GM18867 (cell line): ENCODE data around the gene ROBO1.

Source experiments
- ATAC-seq: cut with Tn5 transposase; IDR thresholded peaks from one replicate; pipeline ENCODE4 v1.9.1; 2021; ENCODE audit warnings: mild to moderate bottlenecking, moderate library complexity; ENCODE audit not compliant: unreplicated experiment

Gene ROBO1

GRCh38 chr3:79478620-79479019, 289.2 kb downstream of the ROBO1 start:
- no peak for ATAC-seq

GRCh38 chr3:79477242-79477641, 290.6 kb downstream of the ROBO1 start:
- ATAC-seq = no peak

- ATAC-seq = no peak
These were observed 293.8 kb downstream of the ROBO1 start for GRCh38 chr3:79473993-79474392.

DNA sequence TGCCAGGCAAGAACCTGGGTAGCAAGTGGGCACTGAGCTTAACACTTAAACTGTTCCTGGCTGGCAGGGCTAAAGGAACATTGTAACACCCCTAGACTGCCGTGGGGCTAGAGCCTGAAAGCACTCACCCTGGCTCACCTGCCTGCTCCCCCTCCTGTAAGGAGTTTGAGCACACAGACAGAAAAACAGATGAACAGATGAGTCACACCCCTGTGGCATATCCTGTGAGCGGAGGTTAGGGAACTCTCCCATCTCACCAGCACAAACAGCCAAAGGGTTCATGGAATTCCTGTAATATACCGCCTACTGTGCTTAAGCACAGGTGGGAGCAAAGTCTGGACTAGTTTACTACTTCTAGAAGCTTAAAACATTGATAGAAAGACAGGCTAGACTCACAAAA, 300.1 kb downstream of the ROBO1 start:
- no peak for ATAC-seq

GRCh38 chr3:79461129-79461792, 306.5 kb downstream of the ROBO1 start:
- no peak for ATAC-seq

DNA sequence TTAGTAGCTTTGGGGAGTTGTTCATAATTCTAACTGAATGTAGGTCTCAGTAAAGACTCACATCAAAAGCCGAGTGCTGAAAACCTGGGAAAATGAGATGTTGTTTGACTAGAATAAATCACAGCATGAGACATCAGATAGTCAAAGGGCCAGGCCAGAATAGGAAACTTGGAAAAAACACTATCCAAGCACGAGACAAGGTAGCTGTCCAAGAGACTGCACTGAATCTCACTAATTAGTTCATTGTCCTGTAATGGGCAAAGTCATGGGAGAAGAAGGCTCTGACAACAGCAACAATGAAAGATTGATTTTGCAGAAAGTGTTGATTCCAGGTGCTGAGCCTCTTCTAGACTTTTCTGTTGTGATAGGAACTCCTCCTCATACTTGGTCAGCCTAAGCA, 314.2 kb downstream of the ROBO1 start:
- ATAC-seq = no peak

DNA sequence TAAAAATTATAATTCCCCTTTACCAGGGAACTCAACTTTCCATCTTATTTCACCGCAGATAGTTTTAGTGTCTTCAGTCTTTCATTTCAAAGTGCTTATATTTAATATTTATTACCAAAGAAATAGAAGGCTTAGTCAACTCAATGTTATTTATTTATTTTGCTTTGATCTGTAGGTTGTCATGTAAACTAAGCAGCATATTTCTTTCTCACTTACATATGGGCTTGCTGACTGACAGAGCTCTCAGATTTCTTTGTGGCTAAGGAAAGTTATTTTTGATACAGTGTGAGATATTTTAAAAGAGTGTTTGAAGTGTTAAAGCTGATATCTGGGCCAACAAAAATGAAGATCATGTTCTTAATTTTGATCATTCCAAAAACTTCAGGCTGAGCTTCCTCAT, 331.4 kb downstream of the ROBO1 start:
- ATAC-seq = no peak

GRCh38 chr3:79427081-79427480, 340.7 kb downstream of the ROBO1 start:
- ATAC-seq = no peak

DNA sequence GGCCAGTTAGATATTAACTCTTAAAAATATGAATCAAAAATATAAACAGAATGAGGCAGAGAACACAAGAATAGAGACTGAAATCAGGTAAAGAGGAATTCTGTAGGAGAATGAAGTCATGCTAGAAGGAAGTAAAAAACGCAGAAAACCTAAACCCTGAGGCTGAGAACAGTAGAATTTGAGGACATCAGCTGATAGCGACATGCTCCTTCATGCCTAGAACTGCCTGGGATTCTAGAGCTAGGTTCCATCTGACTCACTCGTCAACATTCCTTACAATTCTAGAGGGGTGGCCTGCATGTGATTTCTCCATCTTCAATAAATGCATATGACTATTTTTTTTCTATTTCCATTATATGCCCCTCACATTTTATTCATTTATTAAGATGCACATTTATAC, 343.0 kb downstream of the ROBO1 start:
- ATAC-seq = no peak

DNA sequence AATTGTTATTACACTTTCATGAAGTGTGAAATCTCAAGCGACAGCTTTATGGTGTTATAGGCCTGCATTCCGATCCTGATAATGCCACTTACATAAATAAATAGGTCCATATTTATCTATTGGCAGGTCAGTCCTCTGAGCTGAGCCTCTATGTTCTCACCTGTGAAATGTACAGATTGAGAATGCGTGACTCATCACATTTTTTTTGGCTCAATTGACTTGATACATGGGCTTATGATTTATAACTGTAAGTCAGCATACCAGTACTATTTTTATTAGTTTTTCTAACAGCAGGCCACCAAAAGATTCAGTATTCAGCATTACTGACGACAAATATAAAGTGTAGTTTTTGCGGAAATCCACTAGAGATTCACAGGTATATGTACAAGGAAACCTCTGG, 344.4 kb downstream of the ROBO1 start:
- no peak for ATAC-seq

GRCh38 chr3:79421273-79421672, 346.5 kb downstream of the ROBO1 start:
- no peak for ATAC-seq

- no peak for ATAC-seq
These were observed 348.8 kb downstream of the ROBO1 start for GRCh38 chr3:79418855-79419621.

DNA sequence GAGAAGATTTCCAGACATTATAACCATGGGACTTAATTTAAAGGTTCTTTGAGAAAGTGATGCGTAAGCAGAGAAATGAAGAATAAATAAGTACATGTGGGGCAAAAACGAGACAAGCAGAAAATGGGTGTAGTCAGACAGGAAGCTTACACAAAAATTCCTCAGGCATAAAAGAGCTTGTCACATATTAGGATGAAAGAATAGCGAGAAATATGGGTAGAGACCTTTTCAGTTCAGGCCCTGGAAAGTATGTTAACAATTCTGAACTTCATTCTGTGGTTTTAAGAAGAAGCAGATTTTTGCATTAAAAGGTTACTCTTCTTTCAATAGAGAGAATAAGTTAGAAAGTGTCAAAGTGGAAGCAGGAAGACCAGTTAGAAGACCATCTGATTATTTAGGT, 352.4 kb downstream of the ROBO1 start:
- no peak for ATAC-seq

DNA sequence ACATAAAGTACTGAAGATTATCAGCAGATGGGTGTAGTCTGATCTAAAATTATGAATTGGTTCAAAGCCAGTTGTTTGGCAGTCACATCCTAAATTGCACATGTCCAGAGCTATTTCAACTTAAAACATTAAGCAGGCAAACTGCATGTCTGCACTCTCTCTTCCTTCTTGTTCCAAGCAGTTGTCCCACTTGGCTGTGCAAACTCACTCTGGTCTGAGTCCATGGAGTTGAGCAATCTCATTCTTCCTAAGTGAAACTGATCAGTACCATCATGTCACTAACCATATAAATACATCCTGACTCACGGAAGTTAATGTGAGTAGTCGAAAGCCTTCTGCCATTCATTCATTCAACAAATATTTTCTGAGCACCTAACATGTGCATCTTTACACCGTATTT, 353.0 kb downstream of the ROBO1 start:
- no peak for ATAC-seq

- no peak for ATAC-seq
These were observed 353.8 kb downstream of the ROBO1 start for GRCh38 chr3:79414035-79414434.

- ATAC-seq = no peak
These were observed 355.3 kb downstream of the ROBO1 start for GRCh38 chr3:79412537-79412936.

DNA sequence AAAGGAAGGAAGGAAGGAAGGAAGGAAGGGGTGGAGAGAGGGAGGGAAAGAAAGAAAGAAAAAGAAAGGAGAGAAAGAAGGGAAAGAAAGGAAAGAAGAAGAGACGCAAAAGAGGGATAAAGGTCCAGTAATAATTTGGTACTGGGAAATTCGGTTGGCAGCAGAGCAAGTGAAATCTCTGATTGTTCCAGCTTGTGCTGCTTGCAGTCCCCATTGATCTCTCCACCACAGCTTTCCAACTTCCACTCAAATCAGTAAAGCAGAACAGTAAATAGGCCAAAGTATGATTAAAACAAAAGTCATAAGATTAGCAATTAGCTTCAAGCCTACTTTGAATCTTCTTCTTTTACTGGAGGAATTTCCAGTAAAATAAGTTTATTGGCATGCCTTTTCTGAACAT, 357.2 kb downstream of the ROBO1 start:
- no peak for ATAC-seq

DNA sequence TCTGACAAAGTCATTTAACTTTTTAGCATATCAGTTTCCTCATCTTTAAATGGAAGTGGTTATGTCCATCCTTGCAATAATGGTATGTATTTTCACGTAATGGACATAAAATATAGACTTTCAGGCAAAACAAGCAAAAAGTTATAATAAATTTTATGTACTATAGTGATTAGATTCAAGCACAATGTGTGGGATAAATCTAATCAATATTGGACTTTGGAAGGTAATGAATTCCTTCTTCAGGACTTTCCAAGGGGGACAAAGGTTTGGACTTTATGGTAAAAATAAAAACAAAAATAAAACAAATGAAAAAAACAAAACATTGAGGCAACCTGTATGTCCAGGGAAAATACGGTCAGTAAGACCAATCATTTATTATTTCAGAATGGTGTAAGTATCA, 357.7 kb downstream of the ROBO1 start:
- ATAC-seq = no peak

GRCh38 chr3:79406175-79406574, 361.6 kb downstream of the ROBO1 start:
- ATAC-seq = no peak

GRCh38 chr3:79405183-79405582, 362.6 kb downstream of the ROBO1 start:
- no peak for ATAC-seq

DNA sequence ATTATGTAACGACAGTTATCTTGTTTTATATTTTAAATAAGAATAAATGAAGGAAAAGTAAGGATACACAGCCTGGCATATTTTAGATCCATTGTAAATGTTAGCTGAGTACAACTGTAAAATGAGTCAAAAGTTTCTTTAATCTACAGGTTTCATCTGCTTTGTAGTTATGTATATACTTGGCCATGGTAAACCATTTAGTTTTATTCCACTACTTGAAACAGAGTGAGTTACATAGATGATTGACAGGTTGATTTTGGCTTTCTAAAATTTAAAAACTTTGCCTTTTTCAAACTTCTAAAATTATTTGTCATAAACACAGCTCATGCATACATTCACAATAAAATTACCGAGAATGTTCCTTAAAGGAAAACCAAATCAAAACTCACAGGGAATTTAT, 371.2 kb downstream of the ROBO1 start:
- no peak for ATAC-seq

DNA sequence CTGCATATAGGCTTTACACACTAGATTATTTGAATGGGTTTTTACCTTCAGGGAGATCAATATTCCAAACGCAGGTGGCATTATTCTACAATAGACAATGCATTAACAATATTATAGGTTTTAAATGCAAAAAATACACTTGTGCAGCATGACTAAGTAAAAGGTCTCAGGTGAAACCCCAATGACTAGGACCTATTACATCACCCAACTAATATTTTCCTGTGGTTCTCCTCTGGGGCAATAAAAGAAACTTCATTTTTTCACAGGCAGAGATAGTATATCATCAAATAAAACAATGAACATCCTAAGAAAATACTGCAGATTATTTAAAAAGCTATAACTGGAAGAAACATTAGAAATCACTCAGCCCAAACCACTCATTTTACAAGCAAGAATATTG, 375.3 kb downstream of the ROBO1 start:
- ATAC-seq = no peak

DNA sequence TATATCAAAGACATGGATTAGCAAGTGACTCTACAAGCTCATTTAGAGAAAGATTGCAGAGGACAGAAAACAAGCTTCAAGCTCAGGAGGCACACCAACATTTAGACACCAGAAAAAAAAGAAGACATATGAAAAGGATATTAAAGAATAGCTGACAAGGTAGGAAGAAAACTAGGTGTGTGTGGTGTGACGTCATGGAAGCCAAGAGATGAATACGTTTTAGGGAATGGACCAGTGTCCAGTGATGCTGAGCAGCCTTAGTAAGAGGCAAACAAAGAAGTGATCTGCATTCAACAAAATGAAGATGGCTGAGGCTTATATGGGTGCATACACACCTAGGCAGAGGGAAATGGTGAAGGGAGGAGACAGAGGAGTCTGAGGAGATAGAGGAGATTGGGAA, 377.4 kb downstream of the ROBO1 start:
- ATAC-seq = no peak
